GM12864 (cell line): ENCODE results near the gene CHCHD6.
"Not testable (repeated sequence)": the region's sequence is repeated elsewhere in the genome, so short reads cannot be mapped to it uniquely, and the experiment has no call there.

Experiments
- DNase-seq: peaks from one replicate; pipeline ENCODE4 v3.0.0-alpha.2; 2011; ENCODE audit warnings: low read depth
- H3K4me3 ChIP-seq: 2 replicates; pipeline ENCODE4 v1.5.1; 2011; ENCODE audit warnings: mild to moderate bottlenecking, low read depth, low read length, control low read depth
- TF ChIP-seq, protein P1 (sequence below): IDR thresholded peaks from 2 replicates; pipeline ENCODE4 v1.5.1; 2011; ENCODE audit warnings: low read depth, mild to moderate bottlenecking, moderate library complexity, low read length, control low read depth, inconsistent platforms; ENCODE audit errors: missing control alignments

CHCHD6 gene

DNA sequence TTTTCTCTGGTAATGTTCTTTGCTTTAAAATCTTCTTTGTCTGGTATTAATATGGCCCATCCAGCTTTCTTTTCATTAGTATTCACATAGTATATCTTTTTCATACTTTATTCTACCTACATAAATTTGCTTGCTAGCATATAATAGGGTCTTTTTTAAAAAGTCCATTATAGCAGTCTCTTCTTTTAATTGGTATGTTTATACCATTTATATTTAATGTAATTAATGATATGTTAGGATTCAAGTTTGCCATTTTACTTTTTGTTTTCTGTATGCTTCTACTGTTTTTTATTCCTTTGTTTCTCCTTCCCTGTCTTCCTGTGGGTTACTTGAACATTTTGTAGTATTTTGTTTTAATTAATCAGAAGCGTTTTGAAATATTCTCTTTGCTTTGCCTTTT lies 89.0 kb downstream of the CHCHD6 start:
- TF ChIP-seq, protein P1, sequence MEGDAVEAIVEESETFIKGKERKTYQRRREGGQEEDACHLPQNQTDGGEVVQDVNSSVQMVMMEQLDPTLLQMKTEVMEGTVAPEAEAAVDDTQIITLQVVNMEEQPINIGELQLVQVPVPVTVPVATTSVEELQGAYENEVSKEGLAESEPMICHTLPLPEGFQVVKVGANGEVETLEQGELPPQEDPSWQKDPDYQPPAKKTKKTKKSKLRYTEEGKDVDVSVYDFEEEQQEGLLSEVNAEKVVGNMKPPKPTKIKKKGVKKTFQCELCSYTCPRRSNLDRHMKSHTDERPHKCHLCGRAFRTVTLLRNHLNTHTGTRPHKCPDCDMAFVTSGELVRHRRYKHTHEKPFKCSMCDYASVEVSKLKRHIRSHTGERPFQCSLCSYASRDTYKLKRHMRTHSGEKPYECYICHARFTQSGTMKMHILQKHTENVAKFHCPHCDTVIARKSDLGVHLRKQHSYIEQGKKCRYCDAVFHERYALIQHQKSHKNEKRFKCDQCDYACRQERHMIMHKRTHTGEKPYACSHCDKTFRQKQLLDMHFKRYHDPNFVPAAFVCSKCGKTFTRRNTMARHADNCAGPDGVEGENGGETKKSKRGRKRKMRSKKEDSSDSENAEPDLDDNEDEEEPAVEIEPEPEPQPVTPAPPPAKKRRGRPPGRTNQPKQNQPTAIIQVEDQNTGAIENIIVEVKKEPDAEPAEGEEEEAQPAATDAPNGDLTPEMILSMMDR, result no peak
- no peak overlapping the region for H3K4me3 ChIP-seq
- no peak for DNase-seq

DNA sequence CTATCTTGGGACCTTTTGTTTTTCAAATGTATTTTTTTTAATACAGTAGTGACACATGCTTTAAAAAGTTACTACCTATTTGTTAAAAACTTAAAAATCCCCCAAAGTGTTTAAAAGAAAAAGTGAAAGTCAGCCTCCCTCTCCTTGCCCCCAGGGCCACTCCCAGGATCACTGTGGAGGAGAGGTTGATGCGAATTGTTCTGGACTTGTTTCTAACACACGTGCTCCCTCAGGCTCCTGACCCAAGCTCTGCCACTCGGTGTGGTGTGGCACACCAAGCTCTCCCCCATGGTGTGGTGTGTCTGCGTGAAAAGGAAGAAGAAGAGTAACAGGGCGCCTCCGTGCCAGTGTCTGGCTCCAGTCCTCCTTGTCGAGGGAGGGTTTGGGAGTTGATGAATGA lies 93.5 kb downstream of the CHCHD6 start:
- TF ChIP-seq, protein P1, result no peak
- DNase-seq, result no peak
- no peak overlapping the region for H3K4me3 ChIP-seq

DNA sequence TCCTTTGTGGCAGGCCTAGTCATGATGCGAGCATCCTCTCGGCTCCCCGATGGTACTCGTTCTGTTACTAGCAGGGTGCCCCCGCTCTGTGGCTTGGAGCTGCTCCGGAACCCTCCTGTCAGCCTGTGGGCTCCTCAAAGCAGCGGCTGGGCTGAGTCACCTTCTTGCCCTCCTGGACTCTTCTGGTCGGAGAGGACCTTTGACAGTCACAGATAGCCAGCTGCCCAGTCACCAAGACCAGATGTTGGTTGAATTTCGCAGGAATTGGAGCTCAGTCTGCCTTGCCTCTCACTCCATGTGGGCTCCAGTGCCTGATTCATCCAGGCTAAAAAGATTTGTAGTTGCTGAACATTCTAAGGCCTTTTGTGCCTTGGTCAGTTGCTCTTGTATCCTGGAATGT lies 94.5 kb downstream of the CHCHD6 start:
- TF ChIP-seq, protein P1, result no peak
- no peak for DNase-seq
- H3K4me3 ChIP-seq, result no peak overlapping the region

DNA sequence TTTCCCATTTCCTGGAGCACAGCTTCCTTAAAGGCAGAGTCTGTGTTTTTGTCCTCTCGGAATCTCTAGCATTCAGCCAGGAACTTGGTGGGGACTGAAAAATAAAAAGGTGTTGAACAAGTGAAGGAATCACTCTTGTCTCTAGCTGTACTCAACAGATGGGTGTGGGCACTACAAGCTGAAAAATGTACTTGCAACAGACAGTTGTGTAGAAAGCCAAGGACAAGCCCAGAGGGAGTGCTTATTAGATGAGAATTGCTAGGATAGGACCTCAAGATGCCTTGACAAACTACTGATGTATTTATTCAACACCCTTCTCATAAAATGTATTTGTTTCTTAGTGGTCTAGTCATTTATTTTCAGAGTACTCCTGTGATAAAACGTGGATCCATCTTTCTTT lies 95.1 kb downstream of the CHCHD6 start:
- DNase-seq, result no peak
- TF ChIP-seq, protein P1, result no peak
- H3K4me3 ChIP-seq, result no peak overlapping the region

DNA sequence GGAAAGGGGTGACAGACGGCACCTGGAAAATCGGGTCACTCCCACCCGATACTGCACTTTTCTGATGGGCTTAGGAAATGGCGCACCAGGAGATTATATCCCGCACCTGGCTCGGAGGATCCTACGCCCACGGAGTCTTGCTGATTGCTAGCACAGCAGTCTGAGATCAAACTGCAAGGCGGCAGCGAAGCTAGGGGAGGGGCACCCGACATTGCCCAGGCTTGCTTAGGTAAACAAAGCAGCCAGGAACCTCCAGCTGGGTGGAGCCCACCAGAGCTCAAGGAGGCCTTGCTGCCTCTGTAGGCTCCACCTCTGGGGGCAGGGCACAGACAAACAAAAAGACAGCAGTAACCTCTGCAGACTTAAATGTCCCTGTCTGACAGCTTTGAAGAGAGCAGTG lies 97.3 kb downstream of the CHCHD6 start:
- DNase-seq, H3K4me3 ChIP-seq: not testable (repeated sequence)

- TF ChIP-seq, protein P1, result no peak
- DNase-seq, result no peak
- no peak overlapping the region for H3K4me3 ChIP-seq
Observed at GRCh38 chr3:126807795-126808194, 103.8 kb downstream of the CHCHD6 start.

DNA sequence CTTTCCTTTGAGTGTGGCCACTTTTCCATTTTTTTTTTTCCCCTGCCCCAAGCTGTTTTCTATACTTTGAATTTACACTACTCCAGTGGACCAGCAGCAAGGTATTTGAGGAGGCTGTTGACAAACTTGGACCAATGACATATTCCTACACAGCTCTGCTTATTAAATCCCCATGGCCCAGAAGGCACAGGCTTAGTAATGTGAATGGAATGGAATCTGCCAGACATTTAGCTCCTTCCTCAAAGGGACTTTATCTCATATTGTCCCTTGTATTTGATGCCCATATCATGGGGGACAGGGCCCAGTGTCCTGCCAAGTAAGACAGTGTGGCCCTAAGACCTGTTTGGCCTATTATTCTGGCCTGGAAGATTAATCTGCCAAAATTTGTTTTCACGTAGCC lies 107.5 kb downstream of the CHCHD6 start:
- DNase-seq, result no peak
- H3K4me3 ChIP-seq, result no peak overlapping the region
- TF ChIP-seq, protein P1, result no peak

- TF ChIP-seq, protein P1, result no peak
- no peak overlapping the region for H3K4me3 ChIP-seq
- no peak for DNase-seq
Observed at GRCh38 chr3:126816298-126816697, 112.3 kb downstream of the CHCHD6 start.
